ENCODE data around the gene ANKMY1.
"Not testable (repeated sequence)": the region's sequence is repeated elsewhere in the genome, so short reads cannot be mapped to it uniquely, and the experiment has no call there.

The ANKMY1 gene

DNA sequence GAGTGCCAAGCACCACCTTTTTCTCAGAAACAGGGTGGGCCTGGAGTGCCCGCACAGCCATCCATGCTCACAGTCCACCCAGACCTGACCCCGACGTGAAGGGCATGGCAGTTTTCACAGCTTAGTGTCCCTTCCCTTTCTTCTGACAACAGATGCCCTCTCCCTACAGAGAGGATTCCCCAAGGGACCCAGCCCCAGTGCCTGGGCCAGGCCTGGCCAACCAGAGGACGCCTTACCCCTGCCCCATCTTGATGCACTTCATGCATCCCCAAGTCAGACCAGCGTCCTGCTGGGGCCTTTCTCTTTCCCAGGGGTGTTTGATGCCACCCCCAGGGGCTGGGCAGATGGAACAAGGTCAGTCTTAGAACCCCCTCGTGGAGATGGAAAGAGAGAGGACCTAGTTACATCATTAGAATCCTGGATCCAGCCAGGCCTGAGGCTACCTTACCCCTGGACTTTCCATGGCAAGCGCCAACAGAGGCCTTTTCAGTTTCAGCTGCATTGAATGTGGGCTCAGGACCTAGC is 3.8 kb downstream of the ANKMY1 start:
- no peak for DNase-seq

DNA sequence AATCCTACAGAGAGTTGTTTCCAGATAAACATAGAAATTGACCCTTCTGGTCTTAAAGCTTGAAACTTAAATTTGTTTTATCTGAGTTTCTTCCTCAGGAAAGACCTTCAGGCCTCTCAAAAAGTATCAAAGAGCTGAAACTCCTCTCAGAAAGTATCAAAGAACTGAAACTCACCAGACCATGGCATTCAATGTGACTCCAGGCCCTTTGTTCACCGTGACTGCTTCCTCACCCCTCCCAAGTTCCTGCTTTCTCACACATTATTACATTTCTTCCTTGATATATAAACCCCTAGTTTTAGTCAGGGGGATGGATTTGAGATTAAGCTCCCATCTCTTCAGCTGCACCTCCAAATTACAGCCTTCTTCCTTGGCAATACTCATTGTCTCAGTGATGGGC is 6.0 kb downstream of the ANKMY1 start:
- DNase-seq = no peak

DNA sequence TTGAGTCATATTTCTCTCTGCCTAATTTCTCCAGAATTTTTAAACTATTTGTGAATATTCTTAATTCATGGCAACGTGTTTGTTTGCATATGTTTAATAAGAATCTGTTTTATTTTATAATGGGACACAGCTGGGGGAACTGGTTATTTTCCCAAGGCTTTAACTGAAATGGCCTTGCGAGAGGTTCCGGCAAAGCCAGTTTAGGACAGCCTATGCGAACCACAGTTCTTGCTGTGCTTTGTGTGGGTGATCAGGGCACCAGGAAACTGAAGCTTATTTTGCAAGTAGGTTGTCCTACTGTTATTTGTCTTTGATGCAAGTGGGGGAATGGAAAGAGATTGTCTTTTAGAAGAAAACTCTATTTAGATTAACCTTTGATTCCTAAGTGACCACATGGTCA is 6.5 kb downstream of the ANKMY1 start:
- DNase-seq = no peak

DNA sequence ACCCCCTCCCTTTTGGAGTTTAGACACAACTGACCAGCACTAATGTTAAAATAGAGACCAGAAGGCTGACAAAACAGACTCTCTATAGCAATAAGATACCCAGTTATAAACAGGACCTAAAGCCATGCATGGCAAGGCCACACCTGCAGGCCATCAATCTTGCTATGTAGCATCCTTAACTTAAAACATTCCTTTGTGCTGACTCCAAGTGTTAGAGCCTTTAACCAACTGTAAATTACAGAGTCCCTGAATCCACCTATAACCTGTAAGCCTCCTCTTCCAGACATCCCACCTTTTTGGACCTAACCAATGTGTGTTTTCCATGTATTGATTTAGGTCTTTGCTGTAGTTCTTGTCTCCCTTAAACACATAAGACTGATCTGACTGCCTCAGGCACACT is 17.9 kb downstream of the ANKMY1 start:
- DNase-seq = no peak

DNA sequence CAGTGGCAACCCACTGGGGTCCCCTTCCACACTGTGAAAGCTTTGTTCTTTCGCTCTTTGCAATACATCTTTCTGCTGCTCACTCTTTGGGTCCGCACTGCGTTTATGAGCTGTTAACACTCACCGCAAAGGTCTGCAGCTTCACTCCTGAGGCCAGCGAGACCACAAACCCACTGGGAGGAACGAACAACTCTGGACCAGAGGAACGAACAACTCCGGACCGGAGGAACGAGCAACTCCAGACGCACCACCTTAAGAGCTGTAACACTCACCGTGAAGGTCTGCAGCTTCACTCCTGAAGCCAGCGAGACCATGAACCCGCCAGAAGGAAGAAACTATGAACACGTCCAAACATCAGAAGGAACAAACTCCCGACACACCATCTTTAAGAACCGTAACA is 18.7 kb downstream of the ANKMY1 start:
- not testable (repeated sequence) for DNase-seq

DNA sequence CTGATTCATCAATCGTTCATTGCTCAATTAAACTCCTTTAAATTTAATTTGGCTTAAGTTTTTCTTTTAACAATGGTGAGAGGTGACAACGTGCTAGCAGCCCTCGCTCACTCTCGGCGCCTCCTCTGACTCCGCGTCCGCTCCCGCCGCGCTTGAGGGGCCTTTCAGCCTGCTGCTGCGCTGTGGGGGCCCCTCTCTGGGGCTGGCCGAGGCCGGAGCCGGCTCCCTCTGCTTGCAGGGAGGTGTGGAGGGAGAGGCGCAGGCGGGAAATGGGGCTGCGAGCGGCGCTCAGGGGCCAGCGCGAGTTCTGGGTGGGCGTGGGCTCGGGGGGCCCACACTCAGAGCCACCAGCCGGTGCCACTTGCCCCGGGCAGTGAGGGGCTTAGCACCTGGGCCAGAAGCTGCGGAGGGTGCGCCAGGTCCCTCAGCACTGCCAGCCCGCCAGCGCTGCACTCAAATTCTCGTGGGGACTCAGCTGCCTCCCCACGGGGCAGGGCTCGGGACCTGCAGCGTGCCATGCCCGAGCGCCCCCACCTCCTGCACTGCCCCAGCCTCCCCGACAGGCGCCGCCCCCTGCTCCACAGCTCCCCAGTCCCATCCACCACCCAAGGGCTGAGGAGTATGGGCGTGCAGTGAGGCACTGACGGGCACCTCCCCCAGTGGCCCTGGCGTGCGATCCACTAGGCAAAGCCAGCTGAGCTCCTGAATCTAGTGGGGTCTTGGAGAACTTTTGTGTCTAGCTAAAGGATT is 19.6 kb downstream of the ANKMY1 start:
- DNase-seq = no peak

DNA sequence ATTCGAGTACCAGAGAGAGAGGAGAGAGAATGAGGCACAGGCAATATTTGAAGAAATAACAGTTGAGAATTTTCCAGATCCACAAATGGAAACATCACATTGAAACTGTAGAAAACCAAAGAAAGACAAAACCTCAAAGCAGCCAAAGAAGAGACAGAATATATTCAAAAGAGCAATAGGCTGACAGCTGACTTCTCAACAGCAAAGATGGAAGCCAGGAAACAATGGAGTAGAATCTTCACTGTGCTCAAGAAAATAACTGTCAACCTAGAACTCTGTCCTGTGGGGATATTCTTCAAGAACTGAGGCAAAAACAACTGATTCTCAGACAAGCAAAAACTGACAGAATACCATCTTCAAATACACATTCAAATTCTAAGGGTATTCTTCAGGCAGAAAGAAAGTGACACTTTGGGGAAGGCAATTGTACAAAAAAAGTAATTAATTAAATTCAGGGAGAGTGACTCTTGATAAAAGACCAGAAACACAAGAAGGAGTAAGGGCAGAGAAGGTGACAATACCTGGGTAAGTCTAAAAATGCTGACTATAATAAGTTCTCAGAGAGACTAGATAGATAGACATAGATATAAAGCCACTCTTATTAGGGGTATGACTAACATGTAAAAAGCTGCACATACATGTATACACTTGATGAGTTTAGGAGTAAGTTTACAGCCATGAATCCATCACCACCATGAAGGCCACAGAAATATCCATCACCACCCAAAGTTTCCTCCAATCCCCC is 25.6 kb downstream of the ANKMY1 start:
- DNase-seq = no peak

DNA sequence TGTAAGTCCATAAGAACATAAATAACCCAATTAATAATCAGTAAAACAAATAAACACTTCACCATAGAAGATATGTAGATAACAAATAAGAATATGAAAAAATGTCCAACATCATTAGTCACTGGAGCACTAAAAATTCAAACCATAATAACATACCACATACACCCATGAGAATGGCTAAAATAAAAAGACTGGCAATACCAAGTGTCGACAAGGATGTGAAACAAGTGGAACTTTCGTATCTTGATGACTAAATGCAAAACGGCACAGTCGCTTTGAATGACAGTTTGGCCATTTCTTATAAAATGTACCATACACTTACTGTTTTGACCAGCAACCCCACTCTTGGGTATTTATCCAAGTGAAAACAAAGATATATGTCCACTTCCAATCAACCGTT is 26.8 kb downstream of the ANKMY1 start:
- no peak for DNase-seq

DNA sequence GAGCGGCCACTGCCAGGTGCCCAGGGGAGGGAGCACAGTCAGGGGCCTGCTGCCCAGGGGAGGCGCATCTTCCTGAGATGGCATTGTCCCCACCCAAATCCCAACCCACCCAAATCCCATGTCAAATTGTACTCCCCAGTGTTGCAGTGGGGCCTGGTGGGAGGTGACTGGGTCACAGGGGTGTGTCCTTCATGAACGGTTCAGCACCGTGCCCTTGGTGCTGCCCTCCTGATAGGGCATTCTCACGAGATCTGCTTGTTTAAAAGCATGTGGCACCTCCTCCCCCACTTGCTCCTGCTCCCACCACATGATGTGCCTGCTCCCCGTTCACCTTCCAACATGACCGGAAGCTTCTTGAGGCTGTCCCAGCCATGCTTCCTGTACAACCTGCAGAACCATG is 27.6 kb downstream of the ANKMY1 start:
- DNase-seq = no peak

DNA sequence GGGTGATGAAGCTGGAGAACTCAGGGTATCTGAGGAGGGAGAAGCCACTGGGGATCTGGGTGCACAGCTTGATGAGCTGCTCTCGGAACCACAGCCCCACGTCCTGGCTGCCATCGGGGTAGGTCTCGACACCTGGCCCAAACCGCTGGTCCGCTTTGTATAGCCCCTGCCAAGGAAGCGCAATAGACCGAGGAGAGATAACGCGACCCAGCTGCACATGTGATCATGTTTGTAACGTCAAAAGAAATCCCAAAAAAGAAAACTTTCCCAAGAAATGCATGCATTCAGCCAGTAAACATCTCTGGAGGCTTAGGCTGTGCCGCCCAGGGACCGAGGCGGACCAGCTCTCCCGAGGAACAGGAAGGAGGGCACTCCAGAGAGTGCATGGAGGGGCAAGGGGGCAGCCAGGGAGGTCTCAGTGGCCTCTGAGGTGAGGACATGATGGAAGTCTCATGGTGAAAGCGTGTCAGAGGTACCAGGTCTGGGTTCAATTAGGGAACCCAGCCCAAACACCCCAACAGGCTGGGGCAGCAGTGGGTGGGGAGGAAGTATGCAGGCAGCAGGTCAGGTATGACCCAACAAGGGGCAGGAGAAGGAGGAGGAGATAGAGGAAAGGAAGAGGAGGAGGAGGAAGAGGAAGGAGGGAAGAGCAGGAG is 28.3 kb downstream of the ANKMY1 start:
- DNase-seq = no peak

DNA sequence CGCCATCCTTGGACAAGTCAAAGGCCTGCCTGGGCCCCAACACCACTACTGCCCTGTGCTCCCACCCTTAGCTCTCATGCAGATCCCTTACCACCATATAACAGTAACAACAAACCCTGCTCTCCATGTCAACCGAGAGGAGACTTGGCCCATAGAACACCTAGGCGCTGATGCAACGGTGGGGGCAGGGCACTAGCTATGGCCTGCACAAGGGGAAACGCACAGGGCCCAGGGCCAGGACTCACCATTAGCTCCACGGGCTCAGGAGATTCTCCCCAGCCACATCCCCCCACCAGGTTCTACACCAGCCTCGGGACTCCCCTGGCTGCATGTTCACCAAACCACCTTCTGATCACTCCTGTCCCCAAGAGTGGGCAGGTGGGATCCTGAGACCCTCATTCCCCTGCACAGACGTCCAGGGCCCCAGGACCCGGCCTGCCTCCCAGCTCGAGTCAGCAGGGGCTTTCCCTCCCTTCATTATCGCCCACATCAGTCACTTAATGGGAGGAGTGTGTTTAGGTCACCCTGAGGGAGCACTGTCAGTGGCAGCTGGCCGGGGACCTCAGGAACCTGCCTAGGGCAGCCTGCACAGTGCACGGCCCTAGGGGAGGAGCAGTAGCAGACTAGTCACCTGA is 29.3 kb downstream of the ANKMY1 start:
- DNase-seq = no peak

DNA sequence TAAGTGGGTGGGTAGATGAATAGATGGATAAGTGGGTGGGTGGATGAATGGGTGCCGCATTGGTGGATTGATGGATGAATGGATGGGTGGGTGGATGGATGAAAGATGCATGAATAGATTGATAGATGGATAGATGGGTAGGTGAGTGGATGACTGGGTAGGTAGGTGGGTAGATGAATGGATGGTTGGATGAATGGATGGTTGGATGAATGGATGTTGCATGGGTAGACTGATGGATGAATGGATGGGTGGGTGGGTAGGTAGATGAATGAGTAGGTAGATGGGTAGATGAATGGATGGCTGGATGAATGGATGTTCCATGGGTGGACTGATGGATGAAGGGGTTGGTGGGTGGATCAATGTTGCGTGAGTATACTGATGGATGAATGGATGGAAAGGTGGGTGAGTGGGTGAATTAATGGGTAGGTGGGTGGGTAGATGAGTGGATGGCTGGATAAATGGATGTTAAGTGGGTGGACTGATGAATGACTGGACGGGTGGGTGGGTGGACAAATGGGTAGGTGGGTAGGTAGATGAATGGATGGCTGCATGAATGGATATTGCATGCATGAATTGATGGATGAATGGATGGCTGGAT is 30.5 kb downstream of the ANKMY1 start:
- no peak for DNase-seq

DNA sequence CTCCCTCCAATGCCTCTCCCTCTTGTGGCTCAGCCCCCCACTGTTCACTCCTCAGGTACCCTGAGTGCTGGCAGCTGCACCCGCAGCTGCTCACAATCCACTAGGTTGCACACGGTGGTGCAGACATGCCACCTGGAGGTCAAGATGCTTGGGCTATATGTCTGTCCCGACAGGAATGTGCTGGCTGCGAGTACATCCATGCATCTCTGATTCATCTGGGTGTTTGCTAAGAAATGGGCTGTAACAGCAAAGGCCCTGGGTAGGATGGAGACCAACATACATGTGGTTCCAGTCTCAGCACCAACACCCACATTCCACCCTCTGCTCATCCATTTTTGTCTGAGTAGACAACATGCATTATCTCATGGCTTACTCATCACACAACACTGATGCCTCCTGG is 31.3 kb downstream of the ANKMY1 start:
- no peak for DNase-seq

DNA sequence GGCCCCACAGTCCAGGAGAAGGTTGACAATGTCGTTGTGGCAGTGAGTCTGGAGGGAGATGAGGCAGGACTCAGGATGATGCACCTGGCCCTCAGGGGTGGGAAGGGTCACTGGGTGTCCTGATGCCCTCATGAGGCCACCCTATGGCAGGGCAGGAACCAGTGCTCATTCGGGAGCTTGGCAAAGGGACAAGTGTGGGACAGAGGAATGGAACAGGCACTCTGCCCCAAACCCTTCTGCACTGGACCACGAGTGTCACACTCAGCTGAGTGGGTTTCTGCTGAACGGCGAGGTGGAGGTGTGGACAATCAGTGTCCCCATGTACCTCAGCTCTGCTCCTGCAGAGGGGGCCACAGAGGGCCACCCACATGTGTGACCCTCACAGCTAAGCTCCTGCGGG is 32.0 kb downstream of the ANKMY1 start:
- DNase-seq = no peak

DNA sequence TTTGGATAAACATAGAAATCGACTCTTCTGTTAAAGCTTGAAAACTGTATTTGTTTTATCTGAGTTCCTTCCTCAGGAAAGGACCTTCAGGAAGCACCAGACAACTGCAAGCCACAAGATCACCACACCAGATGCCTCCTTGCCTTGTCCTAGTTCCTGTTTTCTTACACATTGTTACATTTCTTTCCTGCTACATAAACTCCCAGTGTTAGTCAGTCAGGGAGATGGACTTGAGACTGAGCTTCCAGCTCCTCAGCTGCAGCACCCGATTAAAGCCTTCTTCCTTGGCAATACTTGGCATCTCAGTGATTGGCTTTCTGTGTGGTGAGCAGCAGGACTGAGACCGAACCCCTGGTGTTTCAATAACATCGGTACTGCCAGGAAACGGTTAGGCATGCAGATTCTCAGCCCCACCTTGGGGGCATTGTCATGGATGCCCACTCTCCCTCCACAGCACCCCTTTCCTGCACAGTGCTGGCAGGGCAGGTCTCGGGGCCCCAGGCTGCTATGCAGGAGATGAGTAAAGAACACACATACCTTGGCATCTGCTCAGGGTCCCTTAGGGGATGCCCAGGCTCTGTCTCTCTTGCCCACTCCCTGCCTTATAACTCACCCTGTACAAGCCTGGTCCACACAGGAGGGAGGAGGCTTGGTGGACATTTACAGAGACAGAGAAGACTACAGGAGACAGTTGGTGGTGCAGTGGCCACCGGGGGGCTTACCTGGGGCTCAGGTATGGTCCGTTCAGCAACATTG is 32.6 kb downstream of the ANKMY1 start:
- no peak for DNase-seq

DNA sequence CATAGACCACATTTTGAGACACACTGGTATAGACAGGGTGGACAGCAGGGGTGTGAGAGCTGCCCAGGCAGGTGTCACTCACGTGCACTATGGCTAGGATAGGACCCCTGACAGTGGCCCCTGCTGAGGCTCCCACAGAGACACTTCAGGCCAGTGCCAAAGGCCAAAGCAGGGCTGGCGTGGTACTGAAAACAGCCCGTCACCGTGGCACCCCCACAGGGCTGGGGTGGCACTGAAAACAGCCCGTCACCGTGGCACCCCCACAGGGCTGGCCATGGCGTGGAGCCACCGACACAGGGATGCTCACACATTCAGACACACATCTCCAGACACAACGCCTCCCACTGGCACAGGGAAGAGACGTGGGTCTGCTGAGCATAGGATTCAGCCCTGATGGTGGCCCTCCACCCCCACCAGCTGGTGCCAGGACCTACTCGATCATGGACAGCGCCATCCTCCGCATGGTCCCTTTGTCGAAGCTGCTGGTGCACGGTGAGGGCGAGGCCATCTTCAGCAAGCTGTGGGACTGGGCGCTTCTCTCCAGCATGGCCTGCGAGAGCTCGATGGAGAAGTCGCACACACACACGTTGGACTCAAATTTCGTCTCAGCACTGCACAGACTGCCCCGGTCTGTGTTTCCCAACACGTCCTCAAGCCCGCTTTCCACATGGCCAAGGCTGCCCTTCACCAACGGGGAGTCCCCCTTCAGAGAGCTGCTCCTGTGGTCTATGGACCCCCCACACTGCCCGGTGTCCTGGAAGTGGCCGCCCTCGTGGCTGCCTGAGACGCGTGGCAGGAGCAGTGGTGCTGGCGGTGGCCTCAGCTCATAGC is 34.1 kb downstream of the ANKMY1 start:
- DNase-seq = no peak

DNA sequence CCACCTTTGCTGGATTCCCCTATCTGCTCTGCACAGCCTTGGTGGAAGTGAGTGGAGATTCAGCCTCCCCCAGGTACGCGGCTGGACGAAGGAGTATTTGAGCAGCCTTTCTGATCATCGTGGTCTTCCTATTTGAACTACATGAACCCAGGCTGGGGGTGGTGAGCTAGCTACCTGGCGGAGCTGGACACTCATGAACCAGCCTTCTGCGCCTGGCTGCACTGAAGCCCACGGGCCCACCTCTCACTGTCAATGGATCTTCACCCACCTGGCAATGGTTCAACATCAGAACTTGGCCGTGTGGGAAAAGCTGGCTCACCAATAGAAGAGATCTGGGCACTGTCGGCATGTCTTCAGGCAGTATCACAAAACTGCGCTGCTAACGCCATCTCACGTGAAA is 35.4 kb downstream of the ANKMY1 start:
- no peak for DNase-seq

DNA sequence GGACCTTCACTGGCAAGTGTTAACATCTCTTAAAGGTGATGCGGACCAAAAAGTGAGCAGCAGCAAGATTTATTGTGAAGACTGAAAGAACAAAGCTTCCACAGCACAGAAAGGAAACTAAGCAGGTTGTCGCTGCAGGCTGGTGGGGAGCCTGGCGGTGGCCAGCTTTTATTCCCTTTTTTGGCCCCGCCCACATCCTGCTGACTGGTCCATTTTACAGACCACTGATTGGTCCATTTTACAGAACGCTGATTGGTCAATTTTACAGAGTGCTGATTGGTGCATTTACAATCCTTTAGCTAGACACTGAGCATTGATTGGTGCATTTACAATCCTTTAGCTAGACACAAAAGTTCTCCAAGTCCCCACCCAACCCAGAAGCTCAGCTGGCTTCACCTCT is 35.9 kb downstream of the ANKMY1 start:
- DNase-seq = not testable (repeated sequence)

DNA sequence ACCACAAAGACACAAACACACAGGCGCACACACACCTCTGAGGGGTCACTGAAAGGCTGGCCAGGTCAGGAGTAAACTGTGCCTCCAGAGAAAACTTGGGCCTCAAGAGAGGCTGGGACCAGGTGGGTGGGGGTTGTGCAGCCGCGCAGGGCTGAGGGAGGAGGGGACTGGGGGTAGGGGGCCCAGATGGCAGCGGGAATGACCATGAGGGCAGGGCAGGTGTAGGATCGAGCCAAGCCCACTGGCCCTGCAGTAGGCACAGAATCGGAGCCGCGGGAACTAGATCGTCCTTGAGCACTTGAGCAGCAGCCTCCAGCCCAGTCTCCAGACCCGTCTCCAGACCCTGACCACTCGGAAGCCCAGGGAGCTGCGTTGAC is 36.8 kb downstream of the ANKMY1 start:
- DNase-seq = no peak

DNA sequence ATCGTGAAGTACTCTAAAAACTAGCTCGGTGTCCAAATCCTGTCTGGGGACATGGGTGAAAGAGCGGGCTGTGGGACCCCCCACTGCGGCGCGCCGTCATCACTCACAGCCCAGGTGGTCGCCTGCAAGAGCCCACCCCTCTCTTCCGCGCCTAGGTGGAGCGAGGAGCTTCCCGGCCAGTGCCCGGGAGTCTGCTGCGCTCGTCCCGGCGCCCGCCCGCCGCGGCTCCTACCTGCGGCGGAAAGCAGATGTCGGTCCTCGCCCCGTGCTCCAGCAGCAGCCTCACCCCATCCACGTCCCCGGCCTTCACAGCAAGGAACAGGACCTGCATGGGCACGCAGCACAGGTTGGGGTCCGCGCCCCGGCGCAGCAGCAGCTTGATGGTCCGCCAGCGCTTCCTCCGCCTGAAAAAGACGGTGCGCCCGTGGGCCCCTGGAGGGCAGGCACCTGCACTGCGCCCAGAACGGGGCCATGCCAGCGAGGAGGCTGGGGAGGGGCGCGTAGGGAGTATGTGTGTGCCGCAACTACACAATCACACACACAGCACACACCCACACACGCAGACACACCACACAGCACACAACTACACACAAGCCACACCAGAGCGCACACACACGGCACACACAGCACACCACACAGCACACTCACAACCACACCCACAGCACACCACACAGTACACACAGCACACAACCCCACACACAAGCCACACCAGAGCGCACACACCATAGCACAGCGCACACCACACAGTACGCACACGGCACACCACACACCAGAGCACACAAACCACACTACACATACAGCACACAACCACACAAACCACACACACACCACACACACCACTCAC is 37.4 kb downstream of the ANKMY1 start:
- no peak for DNase-seq
